ENCODE results near the gene YY1. TPM values are rescaled to one million over a fixed set of nuclear protein-coding genes. Genes with fewer than 3 reads are reported as not detected.
"Not testable (repeated sequence)": the region's sequence is repeated elsewhere in the genome, so short reads cannot be mapped to it uniquely, and the experiment has no call there.

The YY1 gene
- total RNA-seq, 1 donor from 2014 or later = 47.5 TPM

DNA sequence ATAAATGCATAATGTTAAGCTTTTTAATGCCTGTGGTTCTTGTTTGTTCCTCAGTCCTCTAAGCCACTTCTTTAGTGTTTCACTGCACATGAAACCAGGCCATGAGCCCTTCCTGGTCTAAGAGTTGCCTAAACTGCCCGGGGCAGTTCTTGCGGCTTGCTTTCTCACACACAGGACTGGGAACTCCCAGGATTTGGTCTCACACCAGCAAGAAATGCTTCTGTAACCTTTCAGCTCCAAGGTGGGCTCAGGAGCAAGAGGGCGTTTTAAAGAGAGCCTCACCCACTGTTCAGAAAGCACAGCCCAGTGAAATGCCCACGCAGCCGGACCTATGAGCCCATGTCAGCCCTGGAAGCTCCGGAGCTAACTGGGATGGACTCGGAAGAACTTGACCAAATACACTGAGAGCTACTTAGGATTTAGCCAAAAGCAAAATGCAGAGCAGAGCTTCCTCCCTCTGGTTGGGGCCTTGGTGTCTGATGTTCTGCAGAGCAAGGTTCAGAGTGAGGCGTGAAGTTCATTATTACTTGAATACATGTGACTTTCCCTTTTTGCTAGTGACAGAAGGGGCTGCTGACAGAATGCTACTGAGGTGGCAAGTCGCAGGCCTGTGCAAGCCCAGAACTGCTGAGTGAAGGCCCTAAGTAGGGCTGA, 43.9 kb downstream of the YY1 start:
- DNase-seq (ENCODE audit: extremely low read depth, low read depth, low spot score) = no peak

DNA sequence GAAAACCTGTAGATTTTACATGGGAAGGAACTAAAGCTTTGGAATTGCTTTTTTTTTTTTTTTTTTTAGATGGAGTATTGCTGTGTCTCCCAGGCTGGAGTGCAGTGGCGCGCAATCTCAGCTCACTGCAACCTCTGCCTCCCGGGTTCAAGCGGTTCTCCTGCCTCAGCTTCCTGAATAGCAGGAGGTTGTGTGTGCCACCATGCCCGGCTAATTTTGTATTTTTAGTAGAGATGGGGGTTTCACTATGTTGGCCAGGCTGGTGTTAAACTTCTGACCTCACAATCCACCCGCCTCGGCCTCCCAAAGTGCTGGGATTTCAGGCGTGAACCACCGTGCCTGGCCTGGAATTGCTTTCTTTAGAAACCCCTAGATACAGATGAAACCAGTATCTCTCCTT, 44.5 kb downstream of the YY1 start:
- not testable (repeated sequence) for DNase-seq (ENCODE audit: extremely low read depth, low read depth, low spot score)

DNA sequence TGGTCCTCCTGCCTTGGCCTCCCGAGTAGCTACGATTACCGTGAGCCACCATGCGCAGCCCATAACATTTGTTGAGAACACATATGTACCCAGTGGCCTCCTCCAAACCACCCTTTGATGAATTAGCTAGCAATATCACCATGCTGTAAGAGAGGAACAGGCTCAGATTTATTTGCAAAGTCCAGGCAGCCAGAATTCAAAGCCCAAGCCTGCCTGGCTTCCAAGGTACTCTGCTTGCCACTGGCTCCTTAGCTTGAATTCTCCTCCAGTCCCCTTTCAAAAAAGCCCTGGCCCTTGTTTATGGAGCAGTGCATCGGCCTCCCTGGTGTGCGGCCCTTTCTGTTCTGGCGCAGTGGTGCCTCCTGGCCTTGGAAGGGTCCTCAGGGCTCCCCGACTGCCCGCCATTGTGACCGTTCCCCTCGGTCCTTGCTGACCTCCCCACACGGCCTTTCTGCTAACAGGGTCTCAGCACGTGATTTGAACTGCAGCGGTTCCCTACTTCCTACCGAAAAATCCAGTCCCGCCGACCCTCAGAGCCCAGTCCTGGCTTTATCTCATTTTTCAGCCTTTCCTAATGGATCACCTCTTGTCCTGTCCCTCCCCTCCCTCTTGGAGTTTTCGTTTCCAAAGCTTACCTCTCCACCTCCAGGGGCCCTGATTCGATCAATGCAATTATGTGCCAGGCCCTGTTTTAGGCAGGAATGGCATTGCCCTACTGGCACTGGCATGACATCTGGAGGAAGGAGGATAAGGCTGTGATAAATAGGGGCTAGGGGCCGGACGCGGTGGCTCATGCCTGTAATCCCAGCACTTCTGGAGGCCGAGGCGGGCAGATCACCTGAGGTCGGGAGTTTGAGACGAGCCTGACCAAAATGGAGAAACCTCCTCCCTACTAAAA, 45.3 kb downstream of the YY1 start:
- no peak for DNase-seq (ENCODE audit: extremely low read depth, low read depth, low spot score)

DNA sequence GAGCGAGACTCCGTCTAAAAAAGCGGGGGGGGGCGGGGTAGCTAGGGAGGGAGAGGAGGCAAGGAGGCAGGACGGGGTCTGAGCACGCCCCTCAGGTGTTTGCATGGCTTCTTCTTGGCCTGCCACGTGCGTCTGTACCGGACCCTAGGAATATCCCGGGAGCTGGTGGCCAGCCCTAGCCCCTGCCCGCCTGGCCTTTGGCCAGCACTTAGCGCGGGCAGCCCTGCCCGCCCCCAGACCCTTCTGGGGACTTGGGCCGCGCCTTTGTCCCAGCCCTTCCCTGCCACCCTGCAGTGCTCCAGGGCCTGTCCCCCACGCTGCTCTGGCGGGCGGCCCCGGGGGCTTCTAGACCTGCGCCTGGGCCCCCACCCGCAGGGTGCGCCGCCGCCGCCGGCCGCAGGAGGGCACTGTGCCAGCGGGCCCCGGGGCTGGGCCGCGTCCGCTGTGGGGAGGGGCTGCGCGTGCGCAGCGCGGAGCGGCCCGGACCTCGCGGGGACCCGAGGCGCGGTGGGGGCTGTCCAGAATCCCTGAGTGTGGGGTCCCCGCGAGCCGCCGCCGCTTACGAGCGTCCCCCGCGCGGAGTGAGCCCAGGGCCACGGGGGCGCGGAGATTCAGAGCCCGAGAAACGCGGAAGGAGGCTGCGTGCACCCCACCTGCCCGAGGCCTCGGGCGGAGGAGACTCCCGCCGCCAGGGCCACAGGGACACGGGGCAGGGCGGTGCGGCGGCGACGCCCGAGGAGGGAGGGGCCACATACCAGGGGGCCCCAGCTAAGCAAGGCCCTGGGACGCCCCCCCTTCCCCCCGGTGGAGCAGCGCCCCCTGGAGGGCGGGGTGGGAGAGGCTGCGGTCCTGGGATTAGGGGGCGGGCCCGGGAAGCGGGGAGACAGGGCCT, 46.3 kb downstream of the YY1 start:
- no peak for DNase-seq (ENCODE audit: extremely low read depth, low read depth, low spot score)

DNA sequence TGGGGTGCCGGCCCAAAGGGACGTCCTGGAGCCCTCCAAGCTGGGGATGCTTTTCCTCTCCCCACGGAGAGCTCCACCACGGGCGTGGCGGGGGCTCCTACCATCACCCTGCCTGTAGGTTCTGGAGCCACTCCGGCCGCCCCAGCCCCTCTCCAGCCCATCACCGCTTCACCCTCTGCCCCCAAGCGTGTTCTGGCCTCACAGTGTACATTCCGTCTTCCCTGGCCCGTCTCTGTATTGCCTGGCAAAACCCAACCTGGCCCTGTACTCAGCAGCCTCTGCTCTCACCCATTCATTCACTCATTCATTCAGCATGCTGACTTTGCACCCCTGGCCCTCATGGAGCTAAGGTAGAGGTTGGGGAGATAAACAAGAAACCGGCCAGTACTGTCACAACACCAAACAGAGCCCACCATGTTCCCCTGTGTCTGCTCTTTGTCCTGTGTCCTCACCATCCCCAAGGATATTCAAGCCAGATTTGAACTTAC, 47.0 kb downstream of the YY1 start:
- no peak for DNase-seq (ENCODE audit: extremely low read depth, low read depth, low spot score)

DNA sequence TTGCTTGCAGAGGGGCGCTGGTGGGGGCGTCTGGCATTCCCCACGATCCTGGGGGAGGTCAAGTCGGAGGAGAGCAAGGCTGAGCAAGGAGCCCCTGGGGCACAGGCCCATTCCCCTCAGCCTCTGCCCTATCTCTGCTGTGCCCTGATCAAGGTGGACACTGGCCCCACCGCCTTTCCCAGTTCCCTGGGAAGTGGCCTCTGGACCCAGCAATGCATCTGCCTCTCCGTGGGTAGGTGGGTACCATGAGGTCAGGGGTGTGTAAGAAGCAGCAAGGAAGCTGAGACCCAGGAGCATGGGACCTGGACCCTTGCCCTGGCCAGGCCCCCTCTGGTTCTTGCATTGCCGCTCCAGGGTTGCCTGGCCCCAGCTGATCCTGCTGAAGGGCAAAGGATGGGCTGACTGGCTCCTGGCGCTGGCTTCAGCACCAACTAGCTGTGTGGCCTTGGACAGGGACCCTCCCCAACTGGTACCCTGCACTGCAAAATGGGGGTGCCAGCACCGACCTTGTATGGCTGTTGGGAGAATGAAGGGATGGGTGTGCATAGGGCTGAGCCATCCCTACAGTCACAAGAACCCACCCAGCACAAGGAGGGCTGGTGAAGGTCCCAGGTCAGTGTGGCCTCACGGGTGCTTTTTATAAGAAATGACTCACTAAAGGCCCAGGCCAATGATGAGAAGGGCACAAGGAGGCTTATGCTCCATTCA, 47.7 kb downstream of the YY1 start:
- no peak for DNase-seq (ENCODE audit: extremely low read depth, low read depth, low spot score)

DNA sequence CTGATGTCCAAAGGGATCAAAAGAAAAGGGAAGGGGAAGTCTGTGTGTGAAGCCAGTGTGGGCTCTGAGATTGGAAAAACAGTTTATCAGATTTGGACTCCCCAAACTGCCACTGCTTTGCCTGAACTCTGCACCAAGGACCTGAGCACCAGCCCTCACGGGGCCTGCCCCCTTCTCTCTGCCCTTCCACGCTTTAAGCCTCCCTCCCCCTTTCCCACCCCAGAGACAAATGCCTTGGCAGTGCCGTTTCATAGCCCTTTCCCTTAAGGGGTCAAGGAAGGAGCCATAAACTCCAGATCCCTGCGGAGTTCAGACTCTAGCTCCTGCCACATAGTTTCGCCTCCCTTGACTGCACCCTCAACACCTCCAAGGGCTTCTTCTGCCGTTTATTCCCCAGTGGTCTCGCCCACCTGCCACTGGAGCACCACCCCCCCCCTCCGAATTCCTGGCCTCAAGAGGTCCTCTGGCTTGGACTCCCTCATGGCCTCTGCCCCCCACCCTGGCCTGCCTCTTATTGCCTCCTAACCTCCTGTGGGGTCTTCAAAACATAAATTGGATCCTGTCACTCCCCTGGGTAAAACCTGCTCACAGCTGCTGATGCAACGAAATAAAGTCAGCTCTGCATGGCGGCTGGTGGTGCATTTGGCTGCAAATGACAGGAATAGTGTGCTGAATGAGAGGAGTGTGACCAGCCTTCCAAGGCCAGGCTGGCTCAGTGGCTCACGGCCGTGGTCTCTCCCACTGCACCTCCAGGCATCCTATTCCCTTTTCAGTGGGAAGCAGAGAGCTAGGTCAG, 48.5 kb downstream of the YY1 start:
- DNase-seq (ENCODE audit: extremely low read depth, low read depth, low spot score) = no peak

DNA sequence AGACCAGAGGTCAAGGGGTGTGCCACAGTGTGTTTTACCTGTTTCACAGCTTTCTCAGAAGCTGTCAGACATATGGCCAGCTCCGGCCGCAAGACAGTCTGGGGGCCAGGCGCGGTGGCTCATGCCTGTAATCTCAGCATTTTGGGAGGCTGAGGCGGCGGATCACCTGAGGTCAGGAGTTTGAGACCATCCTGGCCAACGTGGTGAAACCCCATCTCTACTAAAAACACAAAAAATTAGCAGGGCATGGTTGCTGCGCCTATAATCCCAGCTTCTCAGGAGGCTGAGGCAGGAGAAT, 49.0 kb downstream of the YY1 start:
- not testable (repeated sequence) for DNase-seq (ENCODE audit: extremely low read depth, low read depth, low spot score)

GRCh38 chr14:100288382-100289185, 49.6 kb downstream of the YY1 start:
- no peak for DNase-seq (ENCODE audit: extremely low read depth, low read depth, low spot score)

- no peak for DNase-seq (ENCODE audit: extremely low read depth, low read depth, low spot score)
These were observed 51.1 kb downstream of the YY1 start for GRCh38 chr14:100289916-100290606.

GRCh38 chr14:100290607-100291304, 51.8 kb downstream of the YY1 start:
- no peak for DNase-seq (ENCODE audit: extremely low read depth, low read depth, low spot score)

DNA sequence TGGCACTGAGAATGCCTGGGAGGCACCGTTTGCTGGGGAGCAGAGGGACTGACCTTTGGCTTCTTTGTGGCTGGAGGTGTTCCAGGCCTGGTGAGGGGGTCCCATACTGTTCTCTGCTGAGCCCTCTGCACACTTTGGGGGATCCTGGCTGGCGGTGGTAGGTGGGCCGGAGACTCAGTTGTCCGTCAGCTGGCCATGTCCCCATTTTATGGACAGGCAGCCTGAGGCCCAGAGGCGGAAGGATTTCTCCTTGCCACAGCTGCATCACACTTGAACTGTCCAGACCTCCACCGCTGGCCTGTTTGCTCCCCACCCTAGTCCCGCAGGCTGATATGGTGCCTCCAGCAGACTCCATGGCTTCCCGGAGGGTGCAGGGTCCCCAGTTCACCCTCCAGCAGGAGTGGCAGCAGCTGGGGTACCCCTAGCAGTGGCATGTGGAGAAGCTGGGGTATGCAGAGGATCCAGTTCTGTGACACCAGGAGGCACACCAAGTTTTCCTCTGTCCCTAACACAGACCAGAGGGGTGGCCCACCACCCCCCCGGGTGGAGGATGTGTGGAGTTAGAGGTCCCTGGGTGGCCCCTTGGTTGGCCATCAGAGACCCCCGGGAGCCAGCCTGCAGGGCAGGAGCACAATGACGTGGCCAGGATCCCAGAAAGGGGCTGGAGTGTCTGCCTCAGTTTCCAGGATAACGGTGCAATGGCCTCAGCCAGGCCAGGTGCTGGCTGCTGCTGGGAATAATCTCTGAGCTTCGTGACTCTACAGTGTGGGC, 52.5 kb downstream of the YY1 start:
- DNase-seq (ENCODE audit: extremely low read depth, low read depth, low spot score) = no peak

DNA sequence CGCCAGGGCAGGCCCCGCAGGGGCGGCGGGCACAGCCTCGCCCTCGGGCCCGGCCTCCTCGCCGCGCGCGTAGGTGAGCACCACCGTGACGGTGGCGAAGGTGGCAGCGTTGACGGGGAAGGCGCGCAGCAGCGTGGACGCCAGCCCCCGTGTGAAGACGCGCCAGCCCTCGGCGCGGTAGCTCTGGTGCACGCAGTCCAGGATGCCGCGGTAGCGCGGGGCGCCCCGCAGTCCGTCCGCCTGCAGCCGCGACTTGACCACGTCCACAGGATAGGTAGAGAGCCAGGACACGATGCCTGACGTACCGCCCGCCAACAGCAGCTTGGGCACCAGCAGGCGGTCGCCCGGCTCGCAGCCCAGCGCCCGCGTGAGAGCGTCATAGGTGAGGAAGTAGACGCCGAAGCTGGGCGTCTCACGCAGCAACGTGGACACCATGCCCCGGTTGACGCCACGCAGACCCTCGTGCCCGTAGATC, 53.4 kb downstream of the YY1 start:
- no peak for DNase-seq (ENCODE audit: extremely low read depth, low read depth, low spot score)

- no peak for DNase-seq (ENCODE audit: extremely low read depth, low read depth, low spot score)
These were observed 54.0 kb downstream of the YY1 start for GRCh38 chr14:100292776-100293461.

DNA sequence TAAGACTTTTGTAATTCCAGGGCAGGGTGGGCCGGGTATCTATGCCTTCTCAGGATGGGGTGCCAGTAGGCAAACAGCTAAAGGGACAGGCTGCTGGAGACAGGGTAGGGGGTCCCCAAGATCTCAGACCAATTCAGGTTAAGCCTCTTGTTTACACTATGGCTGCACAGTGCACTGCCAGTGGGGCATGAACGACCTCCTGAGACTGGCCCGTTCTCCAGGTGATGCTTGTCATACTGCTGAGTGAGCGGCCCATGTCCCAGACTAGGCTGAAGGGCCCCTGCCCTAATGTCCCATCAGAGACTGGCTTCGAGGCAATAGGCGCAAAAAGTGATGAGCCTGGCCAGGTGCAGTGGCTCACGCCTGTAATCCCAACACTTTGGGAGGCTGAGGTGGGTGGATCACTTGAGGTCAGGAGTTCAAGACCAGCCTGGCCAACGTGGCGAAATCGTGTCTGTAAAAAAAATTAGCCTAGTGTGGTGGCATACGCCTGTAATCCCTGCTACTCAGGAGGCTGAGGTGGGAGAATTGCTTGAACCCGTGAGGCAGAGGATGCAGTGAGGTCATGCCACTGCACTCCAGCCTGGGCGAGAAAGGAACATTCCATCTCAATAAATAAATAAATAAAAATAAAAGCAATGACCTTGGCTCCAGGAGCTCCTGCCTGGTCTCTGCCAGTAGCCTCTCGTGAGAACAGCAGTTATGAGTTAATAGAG, 54.7 kb downstream of the YY1 start:
- no peak for DNase-seq (ENCODE audit: extremely low read depth, low read depth, low spot score)

Measured in glomerular endothelial cell (primary cell).